ENCODE measurements around the gene TMEM123. TPM values are rescaled to one million over a fixed set of nuclear protein-coding genes. Genes with fewer than 3 reads are reported as not detected.

The TMEM123 gene
- total RNA-seq, 1 experiment from 2014 or later, result 116 TPM

GRCh38 chr11:102346456-102346747 lies 106.2 kb downstream of the TMEM123 start:
- ATAC-seq (no peak), DNase-seq (ENCODE audit: low spot score) (no peak)
- H3K4me3 Mint-ChIP-seq, result peak overlapping the region; percentile 97
- ChIA-PET POLR2A (no interaction called here), CTCF (interaction anchor here (0.9 kb wide), 1 partner anchor 172 kb away, joined by 5 read pairs; no protein-coding TSS in a partner anchor)
- H3K27ac Mint-ChIP-seq, result peak overlapping the region; percentile 92
- no peaks in the 10 kb centered on the region for H3K27me3 Mint-ChIP-seq (ENCODE audit: low read depth)
- H3K36me3 Mint-ChIP-seq, result peaks cover 5% of the 10 kb centered on the region; the same call in 1 of the 2 replicates
- no peaks in the 10 kb centered on the region for H3K9me3 Mint-ChIP-seq
- TF ChIP-seq CDX4 (CRISPR knock-in tag; IDR thresholded peaks at IDR 0.05; ENCODE audit: borderline replicate concordance), result no peak
- no peak for TF ChIP-seq ESRRA (CRISPR knock-in tag; IDR thresholded peaks at IDR 0.05; ENCODE audit: borderline replicate concordance)
- TF ChIP-seq ZNF423 (CRISPR knock-in tag; IDR thresholded peaks at IDR 0.05), result no peak
- no peak for TF ChIP-seq ZBTB21 (CRISPR knock-in tag; IDR thresholded peaks at IDR 0.05; ENCODE audit: borderline replicate concordance)
- TF ChIP-seq AFF4 (CRISPR knock-in tag; IDR thresholded peaks at IDR 0.05; ENCODE audit: borderline replicate concordance), result no peak
- TF ChIP-seq TEAD1 (CRISPR knock-in tag; IDR thresholded peaks at IDR 0.05), result no peak
- TF ChIP-seq FOXP4 (CRISPR knock-in tag; IDR thresholded peaks at IDR 0.05), result no peak
- no peak for TF ChIP-seq CBFB (CRISPR knock-in tag; IDR thresholded peaks at IDR 0.05; ENCODE audit: low read depth)
- TF ChIP-seq IRF1 (CRISPR knock-in tag; IDR thresholded peaks at IDR 0.05), result no peak
- peaks cover 19% of the 10 kb centered on the region for H3K4me1 Mint-ChIP-seq

Other genes starting within 250 kb of the TMEM123 start
- 0.33 to 0.50 TPM (median 0.39 TPM) in 3 replicates for gene BIRC3, start 135.3 kb downstream of the TMEM123 start, total RNA-seq (2021)
- gene BIRC2, start 105.6 kb downstream of the TMEM123 start, total RNA-seq (2021), result 22.3 to 24.3 TPM (median 23.3 TPM) in 3 replicates
- gene MMP7, start 78.0 kb upstream of the TMEM123 start, total RNA-seq (2021), result 0.23 to 0.50 TPM (median 0.48 TPM) in 3 replicates
- not detected in 3 replicates for gene MMP20, start 172.6 kb upstream of the TMEM123 start, total RNA-seq (2021)